HCT116 (cell line): ENCODE measurements around the gene DSTYK.
A peak's percentile ranks its signal among the peaks of the same experiment; 100 is the strongest.

Experiments used
- CTCF ChIP-seq, 3 experiments: fragments of 200-600 bp in 1 of 3; sonication (generic) in 1 of 3; IDR thresholded peaks in 2 of 3; conservative IDR thresholded peaks in 1 of 3; 2 replicates each; pipeline ENCODE4 v1.5.1; 2012 to 2017; ENCODE audit warnings: low read depth in 2 of 3, low read length in 2 of 3, antibody characterized with exemption in 1 of 3, borderline replicate concordance in 1 of 3, control low read depth in 1 of 3, mild to moderate bottlenecking in 1 of 3, mixed read lengths in 1 of 3, mixed run types in 1 of 3, moderate library complexity in 1 of 3; ENCODE audit not compliant: insufficient read depth in 1 of 3
- POLR2A ChIP-seq: IDR thresholded peaks from 2 replicates; pipeline ENCODE4 v1.7.0; 2011; ENCODE audit warnings: borderline replicate concordance; ENCODE audit not compliant: insufficient read depth, insufficient read length; ENCODE audit errors: extremely low read depth
- RAD21 ChIP-seq: IDR thresholded peaks from 2 replicates; pipeline ENCODE4 v1.6.1; 2012; ENCODE audit warnings: low read depth, mild to moderate bottlenecking
- SP1 ChIP-seq: IDR thresholded peaks from 2 replicates; pipeline ENCODE4 v1.6.1; 2012; ENCODE audit warnings: low read depth
- YY1 ChIP-seq: IDR thresholded peaks from 2 replicates; pipeline ENCODE4 v1.6.1; 2011; ENCODE audit warnings: low read length, low read depth, moderate library complexity, mild to moderate bottlenecking; ENCODE audit not compliant: insufficient replicate concordance; ENCODE audit errors: extremely low read depth
- ZNF274 ChIP-seq: fragments of 200-500 bp; sonication (Bioruptor generic); IDR thresholded peaks from 2 replicates; pipeline ENCODE4 v1.6.1; 2014; ENCODE audit warnings: mild to moderate bottlenecking, low read depth, low read length, inconsistent platforms

GRCh38 chr1:205258719-205259118, 47.2 kb upstream of the DSTYK start:
- TF ChIP-seq RAD21 (no peak), CTCF (IDR thresholded peaks at IDR 0.05 in 2 of 3, conservative IDR thresholded peaks at IDR 0.05 in 1 of 3; ENCODE audit: borderline replicate concordance in 1 of 3, insufficient read depth in 1 of 3, low read depth in 2 of 3, low read length in 2 of 3) (no peak), SP1 (peak; percentile 8; the same call in 1 of the 2 replicates), POLR2A (no peak), ZNF274 (no peak), YY1 (no peak)
